IMR-90 (cell line): ENCODE results near the gene NANS. TPM values are rescaled to one million over a fixed set of nuclear protein-coding genes. Genes with fewer than 3 reads are reported as not detected.

Source experiments
- ATAC-seq: fragments of 200-7000 bp; cut with Tn5 transposase; 2 replicates; pipeline ENCODE4 v1.9.1; 2020; ENCODE audit warnings: low read depth, mild to moderate bottlenecking, moderate library complexity
- BruUV-seq: library from RNA; stranded (reverse); fragments of 400-500 nt; replicated peaks from 2 replicates; lab custom pipeline; 2021; lab: Mats Ljungman, UMichigan
- CTCF ChIA-PET: fragments of 300-600 bp; formaldehyde crosslinking; extraction: SDS; loops from one replicate; lab custom pipeline; 2021; ENCODE audit warnings: antibody characterized with exemption; lab: Yijun Ruan, JAX
- POLR2A ChIA-PET: fragments of 300-600 bp; sonication (Branson Sonifier 250); formaldehyde crosslinking; loops from one replicate; lab custom pipeline; 2022; ENCODE audit warnings: antibody characterized with exemption; ENCODE audit not compliant: unreplicated experiment; lab: Charles Lee
- DNase-seq: peaks from one replicate; pipeline ENCODE4 v3.0.0; 2013
- H2AFZ ChIP-seq: replicated peaks from 2 replicates; pipeline ENCODE3; 2013; ENCODE audit warnings: low read length, mild to moderate bottlenecking; ENCODE audit not compliant: poor library complexity
- H2AK5ac ChIP-seq: 2 replicates; pipeline ENCODE4 v1.6.1; 2013; ENCODE audit warnings: low read depth, low read length, inconsistent platforms
- H2AK9ac ChIP-seq: replicated peaks from 2 replicates; pipeline ENCODE3; 2013; ENCODE audit warnings: mild to moderate bottlenecking, low read depth, low read length, moderate library complexity; ENCODE audit not compliant: poor library complexity
- H2BK120ac ChIP-seq: 2 replicates; pipeline ENCODE4 v1.6.1; 2013; ENCODE audit warnings: low read depth, low read length, inconsistent platforms
- H2BK15ac ChIP-seq: 3 replicates; pipeline ENCODE4 v1.6.1; 2013; ENCODE audit warnings: low read depth, low read length, inconsistent platforms
- H2BK20ac ChIP-seq: 2 replicates; pipeline ENCODE4 v1.6.1; 2013; ENCODE audit warnings: low read depth, mild to moderate bottlenecking, inconsistent platforms, low read length, moderate library complexity
- H2BK5ac ChIP-seq: 2 replicates; pipeline ENCODE4 v1.6.1; 2013; ENCODE audit warnings: mild to moderate bottlenecking, low read depth, low read length, inconsistent platforms; ENCODE audit not compliant: poor library complexity, severe bottlenecking
- H3K14ac ChIP-seq: replicated peaks from 2 replicates; pipeline ENCODE4 v1.6.1; 2013; ENCODE audit warnings: low read depth, low read length, inconsistent platforms
- H3K18ac ChIP-seq: 2 replicates; pipeline ENCODE4 v1.6.1; 2013; ENCODE audit warnings: low read depth, low read length, control low read depth
- H3K23ac ChIP-seq: 2 replicates; pipeline ENCODE4 v1.6.1; 2013; ENCODE audit warnings: low read depth, low read length, inconsistent platforms
- H3K27ac ChIP-seq: 2 replicates; pipeline ENCODE4 v1.5.1; 2013; ENCODE audit warnings: mild to moderate bottlenecking, control low read depth, low read length; ENCODE audit not compliant: insufficient read depth
- H3K27me3 ChIP-seq: 2 replicates; pipeline ENCODE4 v1.6.1; 2013; ENCODE audit warnings: low read length; ENCODE audit not compliant: control insufficient read depth, insufficient read depth
- H3K36me3 ChIP-seq: 2 replicates; pipeline ENCODE4 v1.6.1; 2013; ENCODE audit warnings: low read length, mixed read lengths; ENCODE audit not compliant: control insufficient read depth, insufficient read depth
- H3K4ac ChIP-seq: 2 replicates; pipeline ENCODE4 v1.6.1; 2013; ENCODE audit warnings: low read depth, low read length, inconsistent platforms
- H3K4me1 ChIP-seq: 2 replicates; pipeline ENCODE4 v1.6.1; 2013; ENCODE audit warnings: low read length, mixed read lengths; ENCODE audit not compliant: control insufficient read depth, insufficient read depth
- H3K4me2 ChIP-seq: 2 replicates; pipeline ENCODE4 v1.6.1; 2013; ENCODE audit warnings: low read depth, mild to moderate bottlenecking, control low read depth, low read length, moderate library complexity
- H3K4me3 ChIP-seq: 2 replicates; pipeline ENCODE4 v1.5.1; 2013; ENCODE audit warnings: low read depth, mild to moderate bottlenecking, control low read depth, low read length, moderate library complexity; ENCODE audit not compliant: insufficient read depth
- H3K56ac ChIP-seq: 2 replicates; pipeline ENCODE4 v1.6.1; 2013; ENCODE audit warnings: low read length, inconsistent platforms; ENCODE audit not compliant: insufficient read depth; ENCODE audit errors: extremely low read depth
- H3K79me1 ChIP-seq, 2 experiments: 2 replicates each; pipeline ENCODE4 v1.6.1; 2013; ENCODE audit warnings: low read length in 2 of 2, inconsistent platforms in 1 of 2, low read depth in 1 of 2
- H3K9ac ChIP-seq: 2 replicates; pipeline ENCODE4 v1.6.1; 2013; ENCODE audit warnings: low read depth, low read length, control low read depth
- H3K9me1 ChIP-seq: 2 replicates; pipeline ENCODE4 v1.6.1; 2013; ENCODE audit warnings: low read length, inconsistent platforms; ENCODE audit not compliant: insufficient read depth
- H3K9me3 ChIP-seq: 2 replicates; pipeline ENCODE4 v1.6.1; 2013; ENCODE audit warnings: low read length; ENCODE audit not compliant: control insufficient read depth, insufficient read depth
- H4K20me1 ChIP-seq: 2 replicates; pipeline ENCODE4 v1.6.1; 2013; ENCODE audit warnings: low read length, inconsistent platforms; ENCODE audit not compliant: insufficient read depth
- H4K5ac ChIP-seq: 2 replicates; pipeline ENCODE4 v1.6.1; 2013; ENCODE audit warnings: mild to moderate bottlenecking, low read depth, low read length, control low read depth
- H4K8ac ChIP-seq, 2 experiments: 2 replicates each; pipeline ENCODE4 v1.6.1; 2013; ENCODE audit warnings: low read depth in 2 of 2, low read length in 2 of 2, control low read depth in 1 of 2, inconsistent platforms in 1 of 2
- H4K91ac ChIP-seq: 2 replicates; pipeline ENCODE4 v1.6.1; 2013; ENCODE audit warnings: low read depth, low read length, inconsistent platforms; ENCODE audit not compliant: insufficient read depth
- MAFK ChIP-seq: IDR thresholded peaks from 2 replicates; pipeline ENCODE4 v1.6.1; 2012; ENCODE audit warnings: low read depth, low read length, improper control_type of control experiment
- RFX5 ChIP-seq: IDR thresholded peaks from 2 replicates; pipeline ENCODE4 v1.8.0; 2012; ENCODE audit warnings: low read depth, mild to moderate bottlenecking, low read length, moderate library complexity
- WGBS, 2 experiments: methylation state at CpG; one replicate each; pipeline versions ENCODE4 v1.1.5 to v1.1.7; 2013; ENCODE audit warnings: missing lambda C conversion rate in 2 of 2; ENCODE audit not compliant: insufficient read length in 1 of 2; ENCODE audit errors: extremely low coverage in 2 of 2; 5-methylcytosine and 5-hydroxymethylcytosine counted together
- dilution Hi-C: fragments of 300-500 bp; cut with HindIII; formaldehyde crosslinking; loops from one replicate; pipeline ENCODE4 v1.14.3; 2018; ENCODE audit warnings: low sequenced_read_pairs; ENCODE audit not compliant: unreplicated experiment
- in situ Hi-C: fragments of 300-500 bp; cut with MboI; formaldehyde crosslinking; loops from 3 replicates; pipeline ENCODE4 v1.14.3; 2019; ENCODE audit warnings: low sequenced_read_pairs, inconsistent platforms, mixed read lengths
- intact Hi-C: fragments of 100-400 bp; cut with micrococcal nuclease; formaldehyde crosslinking; loops from 2 replicates; pipeline ENCODE4 v1.10.0; 2022
- polyA plus RNA-seq, 3 experiments: library from polyadenylated mRNA; depleted of rRNA; stranded (reverse); fragments of >200 nt; gene quantifications; 2 replicates each; pipeline ENCODE4 v1.2.3, GENCODE V29; 2012; ENCODE audit warnings: low replicate concordance in 1 of 3
- total RNA-seq: library from RNA; depleted of rRNA; stranded (reverse); fragments of >200 nt; gene quantifications from 2 replicates; pipeline ENCODE4 v1.2.3, GENCODE V29; 2012

Gene NANS
- total and polyA plus RNA-seq, 2 of the 4 experiments (the other 2 are of a cell fraction): 210 to 306 TPM

DNA sequence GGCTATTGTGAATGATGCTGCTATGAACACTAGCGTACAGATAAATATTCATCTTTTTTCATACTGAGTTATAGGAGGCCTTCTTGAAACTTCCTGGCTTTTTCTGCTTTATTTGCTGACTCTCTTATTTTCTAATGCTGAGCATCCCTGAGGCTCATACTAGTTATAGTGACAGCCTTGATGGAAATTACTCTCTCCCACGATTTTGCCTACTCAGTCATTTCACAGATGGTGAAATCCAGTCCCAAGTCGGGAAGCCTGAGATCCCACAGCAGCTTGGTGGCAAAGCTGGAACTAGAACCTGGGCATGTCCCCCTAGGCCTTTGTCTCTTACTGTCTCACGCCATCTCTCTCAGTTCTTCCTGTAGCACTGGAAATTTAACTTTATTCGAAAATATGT, 22.4 kb downstream of the NANS start:
- BruUV-seq: no TSS peak
- H3K9me3 ChIP-seq: no peaks in the 10 kb centered on the region
- no peak overlapping the region for H3K23ac ChIP-seq
- dilution Hi-C loops: no loop called here
- no peak overlapping the region for H2AK5ac ChIP-seq
- H3K4me1 ChIP-seq: peaks cover 23% of the 10 kb centered on the region
- no peak overlapping the region for H3K27ac ChIP-seq
- ATAC-seq (no peak), DNase-seq (no peak)
- H3K9ac ChIP-seq: no peak overlapping the region
- H2BK120ac ChIP-seq: no peak overlapping the region
- TF ChIP-seq RFX5: no peak
- TF ChIP-seq MAFK: peak; percentile 24; the same call in 1 of the 2 replicates
- no peak overlapping the region for H4K8ac ChIP-seq
- intact Hi-C loops: no loop called here
- no peak overlapping the region for H2AFZ ChIP-seq
- H4K20me1 ChIP-seq: peaks cover 19% of the 10 kb centered on the region
- H3K9me1 ChIP-seq: peaks cover 13% of the 10 kb centered on the region
- H2BK20ac ChIP-seq: no peak overlapping the region
- H3K18ac ChIP-seq: no peak overlapping the region
- no peak overlapping the region for H3K4me3 ChIP-seq
- POLR2A ChIA-PET: no interaction called here
- no peak overlapping the region for H4K91ac ChIP-seq
- H3K27me3 ChIP-seq: no peaks in the 10 kb centered on the region
- no peak overlapping the region for H3K4me2 ChIP-seq
- H3K56ac ChIP-seq: no peak overlapping the region
- no peak overlapping the region for H2AK9ac ChIP-seq
- H2BK15ac ChIP-seq: no peak overlapping the region
- no peak overlapping the region for H2BK5ac ChIP-seq
- CTCF ChIA-PET: no interaction called here
- WGBS, 2 experiments: 83% methylated on average over 1 of the region's 5 CpGs; no CpG with 5 or more reads in 1 of the 2 experiments
- in situ Hi-C loops: no loop called here
- no peak overlapping the region for H3K4ac ChIP-seq
- H3K36me3 ChIP-seq: peaks cover 31% of the 10 kb centered on the region
- H3K14ac ChIP-seq: no peak overlapping the region
- no peak overlapping the region for H4K5ac ChIP-seq
- peaks cover 21 to 58% of the 10 kb centered on the region in 2 experiments for H3K79me1 ChIP-seq
